Adrenal gland (tissue), 12 donors: Measurements from ENCODE around the gene NRP1. TPM values are rescaled to one million over a fixed set of nuclear protein-coding genes. Genes with fewer than 3 reads are reported as not detected.

ENCODE experiments used
- DNase-seq, 7 donors: peaks; one replicate each; pipeline ENCODE4 v3.0.0-alpha.2; 2019 to 2020
- H3K27ac ChIP-seq, 5 donors: fragments of 200-600 bp; sonication (generic) in 4 of 5; 1 replicate in 3 of 5; 2 replicates in 2 of 5; pipeline versions ENCODE4 v1.5.1 to v1.8.0; 2016 to 2020; ENCODE audit warnings: mild to moderate bottlenecking in 1 of 5
- H3K27me3 ChIP-seq: fragments of 200-600 bp; 2 replicates; pipeline ENCODE4 v1.8.0; 2021
- H3K36me3 ChIP-seq, 2 donors: fragments of 200-600 bp; replicated peaks in 1 of 2; 1 replicate in 1 of 2; 2 replicates in 1 of 2; pipeline versions ENCODE4 v1.5.1 to v1.8.0; 2018 to 2022
- H3K4me1 ChIP-seq, 2 donors: fragments of 200-600 bp; replicated peaks in 1 of 2; 1 replicate in 1 of 2; 2 replicates in 1 of 2; pipeline versions ENCODE4 v1.5.1 to v1.8.0; 2018 to 2021
- H3K4me3 ChIP-seq, 4 donors: fragments of 200-600 bp; sonication (generic) in 3 of 4; one replicate each; pipeline ENCODE4 v1.5.1; 2016 to 2018
- H3K9me3 ChIP-seq, 3 donors: fragments of 200-600 bp; sonication (generic) in 1 of 3; replicated peaks in 1 of 3; 1 replicate in 2 of 3; 2 replicates in 1 of 3; pipeline versions ENCODE4 v1.5.1 to v1.8.0; 2016 to 2021
- CTCF ChIP-seq, 6 experiments: fragments of 450-650 bp in 4 of 6; fragments of 200-600 bp in 2 of 6; sonication (generic) in 1 of 6; IDR thresholded peaks; 1 replicate in 5 of 6; 2 replicates in 1 of 6; pipeline versions ENCODE4 v1.5.1 to v1.8.0; 2016 to 2021; ENCODE audit warnings: antibody characterized with exemption in 6 of 6, mild to moderate bottlenecking in 2 of 6, moderate library complexity in 1 of 6
- POLR2A ChIP-seq, 2 donors: fragments of 450-650 bp; IDR thresholded peaks; one replicate each; pipeline ENCODE4 v1.6.1; 2017; ENCODE audit warnings: antibody characterized with exemption in 2 of 2, mild to moderate bottlenecking in 2 of 2, moderate library complexity in 1 of 2
- WGBS, 4 donors: extraction: QIAGEN DNeasy Blood & Tissue Kit in 2 of 4; methylation state at CpG; one replicate each; pipeline versions ENCODE4 v1.1.5 to v1.1.7; 2013 to 2017; 5-methylcytosine and 5-hydroxymethylcytosine counted together
- intact Hi-C, 2 donors: fragments of 100-400 bp; cut with DNase I; formaldehyde crosslinking; loops; one replicate each; pipeline versions ENCODE4 v1.14.1 to v1.15.0; 2022 to 2023
- polyA plus RNA-seq, 3 donors: library from polyadenylated mRNA; stranded (reverse); fragments of 200-250 nt in 2 of 3; fragments of 350-450 nt in 1 of 3; fragmentation: Illumina TruSeq in 1 of 3; extraction: RNeasy Lipid Tissue Mini Kit (QIAGEN cat#74804) in 1 of 3; gene quantifications; one replicate each; pipeline ENCODE4 v1.2.3, GENCODE V29; 2013 to 2014
- total RNA-seq, 9 donors: library from RNA; depleted of rRNA in 4 of 9; stranded (reverse); fragments of >200 nt in 4 of 9; fragments of 120-200 nt in 1 of 9; fragmentation: NEBNext Ultra II Directional in 1 of 9; extraction: Animal tissue kit (Norgen Biotek cat#: 25700) in 1 of 9; gene quantifications; one replicate each; pipeline versions ENCODE4 v1.1.0 to v1.2.4, GENCODE V29; 2013 to 2023
- donor health status: healthy with polysubstance abuse.
- donor health status: Bipolar disorder and iron deficiency.
- donor health status: DM: yes; HTN: yes; CAD: no.
- donor health status: DM: no; HTN: no; CAD: no.
- donor health status: DM: no; HTN: no; CAD: no.
- donor health status: DM: yes; HTN: yes; CAD: no.

Gene NRP1
- total and polyA plus RNA-seq, 12 donors: 20.2 to 151 (median 92.1) TPM

GRCh38 chr10:33243703-33244102, 90.8 kb downstream of the NRP1 start:
- Histone ChIP-seq H3K4me3 (no peak overlapping the region), H3K4me1 (peaks cover 0 to 10% of the 10 kb centered on the region in 2 donors), H3K9me3 (no peaks in the 10 kb centered on the region), H3K36me3 (peaks cover 0 to 23% of the 10 kb centered on the region in 2 donors), H3K27me3 (no peaks in the 10 kb centered on the region), H3K27ac (no peak overlapping the region)
- WGBS, 4 donors: 89 to 96% (median 95%) methylated on average over 2 of the region's 2 CpGs
- DNase-seq: no peak
- intact Hi-C loops: no loop called here
- TF ChIP-seq CTCF (IDR thresholded peaks at IDR 0.05) (no peak), POLR2A (IDR thresholded peaks at IDR 0.05) (no peak)

- H3K27me3 ChIP-seq: no peaks in the 10 kb centered on the region
- TF ChIP-seq CTCF (IDR thresholded peaks at IDR 0.05) (no peak), POLR2A (IDR thresholded peaks at IDR 0.05) (no peak)
- H3K4me1 ChIP-seq: peaks cover 0 to 10% of the 10 kb centered on the region in 2 donors
- H3K36me3 ChIP-seq: peaks cover 0 to 20% of the 10 kb centered on the region in 2 donors
- H3K4me3 ChIP-seq: no peak overlapping the region
- DNase-seq: no peak
- intact Hi-C loops: no loop called here
- WGBS, 4 donors: 89 to 92% (median 91%) methylated on average over 5 of the region's 5 CpGs
- H3K27ac ChIP-seq: no peak overlapping the region
- no peaks in the 10 kb centered on the region for H3K9me3 ChIP-seq
Observed at GRCh38 chr10:33242931-33243330, 91.5 kb downstream of the NRP1 start.

GRCh38 chr10:33241351-33241750, 93.1 kb downstream of the NRP1 start:
- Histone ChIP-seq H3K4me3 (no peak overlapping the region), H3K27me3 (no peaks in the 10 kb centered on the region), H3K27ac (no peak overlapping the region), H3K36me3 (peaks cover 0 to 9% of the 10 kb centered on the region in 2 donors), H3K4me1 (peaks cover 0 to 10% of the 10 kb centered on the region in 2 donors), H3K9me3 (no peaks in the 10 kb centered on the region)
- no peak for TF ChIP-seq POLR2A (IDR thresholded peaks at IDR 0.05)
- no peak for TF ChIP-seq CTCF (IDR thresholded peaks at IDR 0.05)
- intact Hi-C loops: no loop called here
- 71 to 85% (median 73%) methylated on average over 4 of the region's 4 CpGs for WGBS, 4 donors
- no peak for DNase-seq

GRCh38 chr10:33240931-33241330, 93.5 kb downstream of the NRP1 start:
- intact Hi-C loops: no loop called here
- no peak for DNase-seq

More at GRCh38 chr10:33240931-33241330, 93.5 kb downstream of the NRP1 start:
- Histone ChIP-seq H3K27me3 (no peaks in the 10 kb centered on the region), H3K4me3 (no peak overlapping the region), H3K27ac (no peak overlapping the region), H3K4me1 (peaks cover 0 to 10% of the 10 kb centered on the region in 2 donors), H3K36me3 (peaks cover 0 to 9% of the 10 kb centered on the region in 2 donors), H3K9me3 (no peaks in the 10 kb centered on the region)
- no peak for TF ChIP-seq POLR2A (IDR thresholded peaks at IDR 0.05)
- TF ChIP-seq CTCF (IDR thresholded peaks at IDR 0.05): no peak
- WGBS, 4 donors: 58 to 73% (median 68%) methylated on average over 2 of the region's 2 CpGs
